A549 (cell line): ENCODE results near the gene RAE1. TPM values are rescaled to one million over a fixed set of nuclear protein-coding genes. Genes with fewer than 3 reads are reported as not detected.
A peak's percentile ranks its signal among the peaks of the same experiment; 100 is the strongest.

Source experiments
- ATAC-seq, 2 experiments: fragments of 200-7000 bp in 1 of 2; fragments of >200 bp in 1 of 2; cut with Nextera tagmentation in 1 of 2; cut with Tn5 transposase in 1 of 2; 3 replicates each; pipeline versions ENCODE4 v1.8.0 to v1.9.1; 2018 to 2020; ENCODE audit warnings: mild to moderate bottlenecking in 1 of 2, moderate library complexity in 1 of 2
- CTCF ChIA-PET: fragments of 300-600 bp; sonication (Branson Sonifier 250); formaldehyde crosslinking; extraction: SDS; loops from one replicate; lab custom pipeline; 2021; ENCODE audit warnings: antibody characterized with exemption, inconsistent platforms; lab: Yijun Ruan, JAX
- POLR2A ChIA-PET: fragments of 350-600 bp; formaldehyde crosslinking; extraction: SDS; loops from one replicate; lab custom pipeline; 2021; ENCODE audit warnings: antibody characterized with exemption, inconsistent platforms; lab: Yijun Ruan, JAX
- DNase-seq, 2 experiments: peaks; one replicate each; pipeline versions ENCODE4 v3.0.0 to v3.0.0-alpha.2; 2011 to 2016; ENCODE audit warnings: low read depth in 1 of 2, low spot score in 1 of 2
- FAIRE-seq: peaks from 2 replicates; lab custom pipeline; 2011; peaks lifted over from hg19 to GRCh38; lab: Jason Lieb, UNC
- H3K27ac ChIP-seq, 2 experiments: fragments of >200 bp; sonication (Bioruptor Twin); formaldehyde crosslinking; 3 replicates each; pipeline ENCODE4 v1.5.1; 2016 to 2017
- H3K4me1 ChIP-seq: fragments of >200 bp; sonication (Bioruptor Twin); formaldehyde crosslinking; 3 replicates; pipeline ENCODE4 v1.6.1; 2016
- H3K4me2 ChIP-seq: fragments of >200 bp; sonication (Bioruptor Twin); formaldehyde crosslinking; 3 replicates; pipeline ENCODE4 v1.6.1; 2016
- H3K4me3 ChIP-seq: fragments of >200 bp; sonication (Bioruptor Twin); formaldehyde crosslinking; 3 replicates; pipeline ENCODE4 v1.5.1; 2016
- H3K9me3 ChIP-seq: fragments of >200 bp; sonication (Bioruptor Twin); formaldehyde crosslinking; 3 replicates; pipeline ENCODE4 v1.6.1; 2016
- ATOH8 ChIP-seq: fragments of 250-450 bp; sonication (Bioruptor Pico); IDR thresholded peaks from 2 replicates; pipeline ENCODE4 v1.5.0; 2020; ENCODE audit warnings: low read depth, mild to moderate bottlenecking, moderate library complexity
- CBX2 ChIP-seq: fragments of 200-600 bp; sonication (generic); IDR thresholded peaks from 2 replicates; pipeline ENCODE4 v1.6.1; 2016; ENCODE audit warnings: low read depth, mild to moderate bottlenecking, borderline replicate concordance
- EHF ChIP-seq: fragments of 250-450 bp; sonication (Bioruptor Pico); IDR thresholded peaks from 2 replicates; pipeline ENCODE4 v1.5.0; 2020; ENCODE audit warnings: mild to moderate bottlenecking
- EP300 ChIP-seq, 2 experiments: fragments of >200 bp; sonication (Bioruptor Twin); formaldehyde crosslinking; IDR thresholded peaks; 2 replicates in 1 of 2; 3 replicates in 1 of 2; pipeline ENCODE4 v1.6.1; 2016 to 2017
- HOXB13 ChIP-seq: fragments of 250-450 bp; sonication (Bioruptor Pico); IDR thresholded peaks from 2 replicates; pipeline ENCODE4 v1.5.0; 2020; ENCODE audit warnings: low read depth, mild to moderate bottlenecking, moderate library complexity
- JUN ChIP-seq, 2 experiments: fragments of >200 bp; sonication (Bioruptor Twin); formaldehyde crosslinking; IDR thresholded peaks; 2 replicates in 1 of 2; 3 replicates in 1 of 2; pipeline ENCODE4 v1.6.1; 2016 to 2017
- JUNB ChIP-seq: fragments of >200 bp; sonication (Bioruptor Twin); formaldehyde crosslinking; IDR thresholded peaks from 2 replicates; pipeline ENCODE4 v1.6.1; 2016
- MYC ChIP-seq: IDR thresholded peaks from 2 replicates; pipeline ENCODE4 v1.6.1; 2012; ENCODE audit warnings: mild to moderate bottlenecking, inconsistent platforms, low read length, improper control_type of control experiment, borderline replicate concordance
- NFE2L2 ChIP-seq: fragments of 150-350 bp; conservative IDR thresholded peaks from 2 replicates; pipeline ENCODE4 v1.6.1; 2014; ENCODE audit warnings: low read length
- NPAS2 ChIP-seq: fragments of 250-450 bp; sonication (Bioruptor Pico); IDR thresholded peaks from 2 replicates; pipeline ENCODE4 v1.8.0; 2022; ENCODE audit warnings: mild to moderate bottlenecking, moderate library complexity, borderline replicate concordance
- PBX3 ChIP-seq: IDR thresholded peaks from 2 replicates; pipeline ENCODE4 v1.6.1; 2012
- POLR2AphosphoS2 ChIP-seq: conservative IDR thresholded peaks from 2 replicates; pipeline ENCODE4 v1.6.1; 2012; ENCODE audit warnings: low read length, improper control_type of control experiment, inconsistent platforms
- RARB ChIP-seq: fragments of 250-450 bp; sonication (Bioruptor Pico); IDR thresholded peaks from 2 replicates; pipeline ENCODE4 v1.8.0; 2021; ENCODE audit warnings: mild to moderate bottlenecking, moderate library complexity
- RCOR1 ChIP-seq: fragments of 150-350 bp; IDR thresholded peaks from 2 replicates; pipeline ENCODE4 v1.6.1; 2014; ENCODE audit warnings: antibody characterized with exemption, low read length, low read depth
- REST ChIP-seq: fragments of 200-600 bp; sonication (generic); IDR thresholded peaks from 2 replicates; pipeline ENCODE4 v1.6.1; 2016; ENCODE audit warnings: antibody characterized with exemption, mild to moderate bottlenecking, moderate library complexity
- SMC3 ChIP-seq: fragments of >200 bp; sonication (Bioruptor Twin); formaldehyde crosslinking; IDR thresholded peaks from 3 replicates; pipeline ENCODE4 v1.6.1; 2018; ENCODE audit warnings: inconsistent platforms
- TFCP2L1 ChIP-seq: fragments of 250-450 bp; sonication (Bioruptor Pico); IDR thresholded peaks from 2 replicates; pipeline ENCODE4 v1.5.0; 2021; ENCODE audit warnings: mild to moderate bottlenecking
- TP53 ChIP-seq: fragments of 250-450 bp; sonication (Bioruptor Pico); IDR thresholded peaks from 2 replicates; pipeline ENCODE4 v1.5.0; 2021; ENCODE audit warnings: mild to moderate bottlenecking, moderate library complexity
- ZC3H11A ChIP-seq: fragments of 450-650 bp; IDR thresholded peaks from 2 replicates; pipeline ENCODE4 v1.6.1; 2014; ENCODE audit warnings: antibody characterized with exemption, mild to moderate bottlenecking
- ZNF302 ChIP-seq: fragments of 250-450 bp; sonication (Bioruptor Pico); IDR thresholded peaks from 2 replicates; pipeline ENCODE4 v1.9.0; 2021; ENCODE audit warnings: inconsistent platforms, mild to moderate bottlenecking, moderate library complexity
- WGBS: methylation state at CpG from one replicate; pipeline ENCODE4 v1.1.6; 2017; ENCODE audit errors: missing lambda C conversion rate; 5-methylcytosine and 5-hydroxymethylcytosine counted together
- polyA plus RNA-seq, 4 experiments: library from polyadenylated mRNA; depleted of rRNA in 3 of 4; stranded (reverse); fragments of >200 nt; fragmentation: RNase III in 1 of 4; extraction: RNeasy Plus Mini Kit Qiagen cat#74134 plus additional on column Dnase treatment in 1 of 4; gene quantifications; 2 replicates in 3 of 4; 3 replicates in 1 of 4; pipeline ENCODE4 v1.2.3, GENCODE V29; 2011 to 2017

Gene RAE1
- polyA plus RNA-seq, 2 of the 4 experiments (the other 2 are of a cell fraction): 54.7 to 69.6 TPM

- ATAC-seq: 0 out of 6 replicates have a peak, but pooled peaks of 1 of the 2 experiments have one; percentile 5
- no peak for DNase-seq
- Histone ChIP-seq H3K9me3 (no peaks in the 10 kb centered on the region), H3K4me3 (no peak overlapping the region), H3K27ac (no peak overlapping the region), H3K4me1 (no peaks in the 10 kb centered on the region)
- no peak for FAIRE-seq
- POLR2A ChIA-PET: no interaction called here
- 85% methylated on average over 13 of the region's 14 CpGs for WGBS
- CTCF ChIA-PET: interaction anchor here (0.5 to 3.9 kb wide), 5 partner anchors 11 to 285 kb away, joined by 3 to 21 read pairs (median 4); no protein-coding TSS in a partner anchor
- TF ChIP-seq ZNF302 (CRISPR knock-in tag) (no peak), SMC3 (no peak), REST (no peak), ATOH8 (no peak), PBX3 (no peak), RARB (CRISPR knock-in tag) (no peak)
- TF ChIP-seq, all 56 proteins: peak for 0
- H3K4me2 ChIP-seq: no peak overlapping the region
These were observed 24.0 kb downstream of the RAE1 start for GRCh38 chr20:57374931-57375651.

GRCh38 chr20:57375652-57376230 lies 24.7 kb downstream of the RAE1 start:
- ChIA-PET CTCF (interaction anchor here (0.5 to 3.9 kb wide), 3 partner anchors 29 to 262 kb away, joined by 3 to 21 read pairs (median 6); no protein-coding TSS in a partner anchor), POLR2A (no interaction called here)
- 0 out of 6 replicates have a peak, but pooled peaks of 1 of the 2 experiments have one; percentile 5 for ATAC-seq
- TF ChIP-seq ZC3H11A (no peak), EP300 (IDR thresholded peaks at IDR 0.05) (no peak), JUNB (no peak), NPAS2 (no peak), NFE2L2 (no peak), CBX2 (no peak), PBX3 (no peak), POLR2AphosphoS2 (no peak), TP53 (CRISPR knock-in tag) (no peak), HOXB13 (no peak), EHF (no peak), MYC (no peak), RCOR1 (no peak), JUN (IDR thresholded peaks at IDR 0.05) (no peak), TFCP2L1 (CRISPR knock-in tag) (no peak)
- no peaks in the 10 kb centered on the region for H3K4me1 ChIP-seq
- H3K27ac ChIP-seq: no peak overlapping the region
- DNase-seq: no peak
- FAIRE-seq: no peak
- no peak overlapping the region for H3K4me2 ChIP-seq
- H3K9me3 ChIP-seq: no peaks in the 10 kb centered on the region
- 98% methylated on average over 10 of the region's 10 CpGs for WGBS
- H3K4me3 ChIP-seq: no peak overlapping the region
